Measurements from ENCODE around the gene SYCE3.

The SYCE3 gene

DNA sequence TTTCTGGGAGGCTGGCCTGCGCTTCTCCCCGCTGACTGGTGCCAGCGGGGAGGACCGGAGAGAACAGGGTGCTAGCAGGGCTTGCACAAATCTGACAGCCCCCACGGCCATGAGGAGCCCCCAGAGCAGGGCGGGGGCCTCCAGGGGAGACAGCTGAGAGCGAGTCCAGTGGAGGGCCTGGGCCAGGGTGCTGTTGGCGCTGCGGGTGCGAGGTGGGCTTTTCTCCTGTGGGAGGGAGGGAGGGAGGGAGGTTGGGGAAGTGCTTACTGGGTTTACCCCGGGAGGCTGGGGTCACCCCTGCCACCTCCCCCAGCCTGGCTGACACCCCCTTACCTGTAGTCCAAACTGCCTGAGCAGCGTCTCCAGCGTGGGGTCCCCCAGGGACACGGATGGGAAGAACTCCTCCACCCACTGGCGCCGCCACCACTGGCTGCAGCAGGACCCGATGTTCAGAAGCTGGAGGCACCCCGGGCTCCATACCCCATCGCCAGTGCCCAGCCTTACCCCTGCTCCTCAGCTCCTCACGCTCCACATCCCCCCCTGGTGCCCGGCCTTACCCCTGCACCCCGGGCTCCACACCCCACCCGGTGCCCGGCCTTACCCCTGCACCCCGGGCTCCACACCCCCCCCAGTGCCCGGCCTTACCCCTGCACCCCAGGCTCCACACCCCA is 59.1 kb downstream of the SYCE3 start:
- DNase-seq (ENCODE audit: low spot score): no peak

DNA sequence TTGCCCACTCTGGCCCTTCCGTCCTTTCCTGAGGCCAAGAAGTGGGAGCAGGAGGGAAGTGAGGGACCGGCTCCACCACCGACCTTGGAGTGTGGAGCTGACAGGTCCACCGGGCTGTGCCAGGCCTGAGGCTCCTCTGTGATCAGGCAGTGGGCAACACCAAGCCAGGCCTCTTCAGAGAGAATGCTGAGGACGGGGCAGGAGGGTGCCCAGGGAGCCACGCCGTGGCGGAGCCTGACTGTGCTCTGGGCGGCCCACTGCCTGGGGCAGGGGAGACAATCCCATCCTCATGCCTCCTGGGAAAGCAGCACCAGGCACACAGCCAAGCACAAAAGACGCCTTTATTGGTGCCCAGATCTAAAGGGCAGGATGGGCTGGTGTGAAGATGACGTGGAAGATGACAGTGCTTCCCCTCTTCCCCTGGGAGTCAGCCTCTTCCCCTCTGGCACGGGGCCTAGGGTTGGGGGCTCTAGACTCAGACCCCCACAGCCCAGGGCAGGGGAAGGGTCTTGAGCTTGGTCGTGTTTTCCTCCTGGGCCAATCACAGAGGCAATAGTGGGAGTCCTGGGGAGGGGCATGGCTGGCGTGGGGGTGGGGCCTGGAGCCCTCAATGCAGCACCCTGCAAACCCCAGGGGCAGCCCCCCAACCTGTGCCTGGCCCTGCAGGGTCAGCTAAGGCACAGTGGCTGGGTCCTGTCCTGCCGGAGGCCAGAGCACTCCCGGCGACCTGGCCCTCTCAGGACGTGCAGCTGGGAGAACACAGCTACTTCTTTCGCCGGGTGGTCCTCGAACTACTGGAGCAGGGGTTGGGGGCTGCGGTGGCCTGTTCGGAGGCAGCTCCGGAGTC is 59.9 kb downstream of the SYCE3 start:
- no peak for DNase-seq (ENCODE audit: low spot score)

DNA sequence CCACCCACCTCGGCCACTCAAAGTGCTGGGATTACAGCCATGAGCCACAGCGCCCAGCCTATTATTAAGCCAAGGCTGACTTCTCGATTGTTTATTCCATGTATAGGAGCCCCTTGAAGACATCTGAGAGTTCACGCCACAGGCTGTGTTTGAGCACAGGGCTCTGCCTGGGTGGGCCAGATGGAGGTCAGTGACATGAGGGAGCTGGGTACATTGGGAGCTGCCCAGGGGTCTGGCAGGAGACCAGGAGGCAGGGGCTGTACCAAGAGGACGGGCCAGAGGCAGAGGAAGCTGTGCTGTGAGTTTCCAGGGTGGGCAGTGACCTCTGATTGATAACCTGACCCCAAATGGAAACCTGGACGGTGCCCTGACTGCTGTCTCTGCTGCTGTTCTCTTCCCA is 60.6 kb downstream of the SYCE3 start:
- no peak for DNase-seq (ENCODE audit: low spot score)

All from SK-N-DZ (cell line).